ENCODE results near the gene TRIO. TPM values are rescaled to one million over a fixed set of nuclear protein-coding genes. Genes with fewer than 3 reads are reported as not detected.
A peak's percentile ranks its signal among the peaks of the same experiment; 100 is the strongest.

TRIO gene
- total RNA-seq, 2 experiments from 2014 or later: 4.1 to 6.5 TPM

DNA sequence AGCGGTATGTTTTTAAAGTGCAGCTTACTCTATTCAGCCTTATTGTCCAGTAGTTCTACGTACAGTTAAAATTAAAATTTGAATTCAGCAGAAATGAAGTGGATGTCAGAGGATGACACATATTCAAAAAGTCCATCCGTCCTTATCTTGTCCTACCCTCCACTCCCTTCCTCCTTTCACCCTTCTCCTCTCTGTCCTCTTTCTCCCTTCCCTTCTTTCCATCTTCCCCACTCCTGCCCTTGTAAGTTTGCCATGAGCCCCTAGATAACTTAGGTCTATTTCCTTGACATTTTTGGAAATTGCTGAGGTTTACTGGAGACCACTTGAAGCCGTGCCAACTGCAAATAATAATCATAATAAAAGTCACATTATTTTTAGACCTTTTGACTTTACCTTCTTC, 67.6 kb downstream of the TRIO start:
- intact Hi-C loops (cut with DNase I, micrococcal nuclease): no loop called here
- CTCF ChIA-PET: no interaction called here
- peaks cover 19% of the 10 kb centered on the region for H3K27me3 Mint-ChIP-seq
- DNase-seq: no peak
- Histone ChIP-seq H3K4me3 (ENCODE audit: low read length) (no peak overlapping the region), H3K36me3 (ENCODE audit: insufficient read depth, low read length) (no peaks in the 10 kb centered on the region), H3K4me1 (ENCODE audit: insufficient read depth, low read length) (no peaks in the 10 kb centered on the region), H3K27me3 (ENCODE audit: control insufficient read depth in 1 of 2, insufficient read depth in 2 of 2, low read length in 2 of 2) (peaks cover 0 to 7% of the 10 kb centered on the region in 2 experiments), H3K27ac (ENCODE audit: low read depth in 1 of 2, low read length in 2 of 2) (no peak overlapping the region), H3K9me3 (ENCODE audit: control insufficient read depth in 1 of 2, insufficient read depth in 1 of 2, low read length in 2 of 2) (peaks cover 0 to 4% of the 10 kb centered on the region in 2 experiments)
- TF ChIP-seq, protein P1, sequence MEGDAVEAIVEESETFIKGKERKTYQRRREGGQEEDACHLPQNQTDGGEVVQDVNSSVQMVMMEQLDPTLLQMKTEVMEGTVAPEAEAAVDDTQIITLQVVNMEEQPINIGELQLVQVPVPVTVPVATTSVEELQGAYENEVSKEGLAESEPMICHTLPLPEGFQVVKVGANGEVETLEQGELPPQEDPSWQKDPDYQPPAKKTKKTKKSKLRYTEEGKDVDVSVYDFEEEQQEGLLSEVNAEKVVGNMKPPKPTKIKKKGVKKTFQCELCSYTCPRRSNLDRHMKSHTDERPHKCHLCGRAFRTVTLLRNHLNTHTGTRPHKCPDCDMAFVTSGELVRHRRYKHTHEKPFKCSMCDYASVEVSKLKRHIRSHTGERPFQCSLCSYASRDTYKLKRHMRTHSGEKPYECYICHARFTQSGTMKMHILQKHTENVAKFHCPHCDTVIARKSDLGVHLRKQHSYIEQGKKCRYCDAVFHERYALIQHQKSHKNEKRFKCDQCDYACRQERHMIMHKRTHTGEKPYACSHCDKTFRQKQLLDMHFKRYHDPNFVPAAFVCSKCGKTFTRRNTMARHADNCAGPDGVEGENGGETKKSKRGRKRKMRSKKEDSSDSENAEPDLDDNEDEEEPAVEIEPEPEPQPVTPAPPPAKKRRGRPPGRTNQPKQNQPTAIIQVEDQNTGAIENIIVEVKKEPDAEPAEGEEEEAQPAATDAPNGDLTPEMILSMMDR (IDR thresholded peaks at IDR 0.05): no peak
- H3K27ac Mint-ChIP-seq: no peak overlapping the region
- no peaks in the 10 kb centered on the region for H3K4me1 Mint-ChIP-seq (ENCODE audit: low read depth)
- H3K4me3 Mint-ChIP-seq: no peak overlapping the region
- no peak for ATAC-seq (ENCODE audit: poor library complexity)
- no peaks in the 10 kb centered on the region for H3K36me3 Mint-ChIP-seq (ENCODE audit: low read depth)
- POLR2A ChIA-PET: no interaction called here
- H3K9me3 Mint-ChIP-seq: no peaks in the 10 kb centered on the region

DNA sequence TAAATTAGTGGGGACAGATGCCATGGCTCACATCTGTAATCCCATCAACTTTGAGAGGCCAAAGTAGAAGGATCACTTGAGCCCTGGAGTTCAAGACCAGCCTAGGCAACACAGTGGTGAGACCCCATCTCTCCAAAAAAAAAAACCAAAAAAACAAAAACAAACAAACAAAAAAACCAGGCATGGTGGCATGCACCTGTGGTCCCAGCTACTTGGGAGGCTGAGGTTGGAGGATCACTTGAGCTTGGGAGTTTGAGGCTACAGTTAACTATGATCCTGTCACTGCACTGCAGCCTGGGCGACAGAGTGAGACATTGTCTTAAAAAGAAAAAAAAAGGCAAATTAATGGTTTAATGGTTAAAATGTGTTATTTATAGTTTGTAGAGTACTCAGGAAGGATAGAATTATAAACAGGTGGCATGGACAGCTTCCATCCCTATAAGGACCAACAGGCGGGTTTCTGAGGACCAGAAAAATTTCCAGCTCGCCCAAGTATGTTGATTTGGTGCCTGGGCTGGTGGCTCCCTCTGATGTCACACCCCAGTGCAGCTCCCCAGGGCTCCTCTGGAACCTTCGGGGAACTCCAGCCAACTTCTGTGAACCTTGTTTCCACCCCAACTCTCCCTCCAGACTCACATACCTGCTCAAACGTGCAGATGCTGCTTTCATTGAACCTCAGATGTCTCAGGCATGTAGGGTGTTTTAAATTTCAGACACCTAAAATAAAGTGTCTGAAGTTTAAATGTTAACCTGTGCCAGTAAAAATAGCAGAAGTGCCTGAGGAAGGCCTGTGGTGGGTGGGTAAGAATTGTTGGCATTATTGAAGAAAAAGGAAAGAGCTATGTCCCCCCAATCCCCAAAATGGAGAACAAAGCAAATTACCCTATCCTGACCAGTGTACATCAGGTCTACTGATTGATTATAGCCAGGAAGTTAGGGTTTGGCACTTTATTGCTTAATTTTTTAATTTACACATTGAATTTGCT, 69.0 kb downstream of the TRIO start:
- DNase-seq (peak in 2 of 14 experiments; percentile 16 to 22), ATAC-seq (ENCODE audit: poor library complexity) (no peak)
- Mint-ChIP-seq H3K9me3 (no peaks in the 10 kb centered on the region), H3K4me3 (no peak overlapping the region), H3K27ac (no peak overlapping the region), H3K27me3 (peaks cover 17% of the 10 kb centered on the region), H3K4me1 (ENCODE audit: low read depth) (no peaks in the 10 kb centered on the region), H3K36me3 (ENCODE audit: low read depth) (no peaks in the 10 kb centered on the region)
- POLR2A ChIA-PET: no interaction called here
- Histone ChIP-seq H3K4me3 (ENCODE audit: low read length) (no peak overlapping the region), H3K27me3 (ENCODE audit: control insufficient read depth in 1 of 2, insufficient read depth in 2 of 2, low read length in 2 of 2) (peaks cover 0 to 7% of the 10 kb centered on the region in 2 experiments), H3K9me3 (ENCODE audit: control insufficient read depth in 1 of 2, insufficient read depth in 1 of 2, low read length in 2 of 2) (peaks cover 0 to 4% of the 10 kb centered on the region in 2 experiments), H3K36me3 (ENCODE audit: insufficient read depth, low read length) (no peaks in the 10 kb centered on the region), H3K4me1 (ENCODE audit: insufficient read depth, low read length) (no peaks in the 10 kb centered on the region), H3K27ac (ENCODE audit: low read depth in 1 of 2, low read length in 2 of 2) (no peak overlapping the region)
- CTCF ChIA-PET: no interaction called here
- TF ChIP-seq, protein P1 (IDR thresholded peaks at IDR 0.05): no peak
- intact Hi-C loops (cut with DNase I, micrococcal nuclease): no loop called here

DNA sequence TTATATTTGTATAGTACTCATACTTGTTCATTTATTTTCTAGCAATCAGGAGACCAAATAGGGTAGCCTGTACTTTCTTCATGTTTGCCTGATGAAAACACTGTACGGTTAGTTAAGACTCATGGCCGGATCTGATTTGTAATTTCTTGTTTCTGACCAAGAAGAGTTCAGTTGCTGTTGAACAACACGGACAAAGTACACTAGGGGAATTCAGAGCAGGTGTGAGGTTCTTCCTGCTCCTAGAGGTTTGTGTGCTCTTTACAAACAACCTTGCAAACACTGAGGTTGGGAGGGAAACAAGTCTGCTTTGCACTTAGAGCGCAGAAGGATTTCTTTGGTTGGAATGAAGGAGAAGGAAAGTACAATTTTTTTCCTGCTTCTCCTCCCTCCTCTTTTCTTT, 69.7 kb downstream of the TRIO start:
- Mint-ChIP-seq H3K27me3 (peaks cover 17% of the 10 kb centered on the region), H3K9me3 (no peaks in the 10 kb centered on the region), H3K4me1 (ENCODE audit: low read depth) (no peaks in the 10 kb centered on the region), H3K27ac (no peak overlapping the region), H3K4me3 (no peak overlapping the region), H3K36me3 (ENCODE audit: low read depth) (no peaks in the 10 kb centered on the region)
- Histone ChIP-seq H3K4me3 (ENCODE audit: low read length) (no peak overlapping the region), H3K36me3 (ENCODE audit: insufficient read depth, low read length) (no peaks in the 10 kb centered on the region), H3K27ac (ENCODE audit: low read depth in 1 of 2, low read length in 2 of 2) (no peak overlapping the region), H3K9me3 (ENCODE audit: control insufficient read depth in 1 of 2, insufficient read depth in 1 of 2, low read length in 2 of 2) (peaks cover 0 to 4% of the 10 kb centered on the region in 2 experiments), H3K27me3 (ENCODE audit: control insufficient read depth in 1 of 2, insufficient read depth in 2 of 2, low read length in 2 of 2) (peaks cover 0 to 7% of the 10 kb centered on the region in 2 experiments), H3K4me1 (ENCODE audit: insufficient read depth, low read length) (no peaks in the 10 kb centered on the region)
- TF ChIP-seq, protein P1 (IDR thresholded peaks at IDR 0.05): no peak
- DNase-seq (no peak), ATAC-seq (ENCODE audit: poor library complexity) (no peak)
- intact Hi-C loops (cut with DNase I, micrococcal nuclease): no loop called here
- ChIA-PET CTCF (no interaction called here), POLR2A (no interaction called here)
